Type B pancreatic cell (in vitro differentiated cells): Measurements from ENCODE around the gene TAS2R7. TPM values are rescaled to one million over a fixed set of nuclear protein-coding genes. Genes with fewer than 3 reads are reported as not detected.

ENCODE experiments used
- DNase-seq: peaks from one replicate; pipeline ENCODE4 v3.0.0; 2021; ENCODE audit warnings: mixed read lengths; ENCODE audit not compliant: unreplicated experiment; ENCODE audit errors: extremely low spot score
- H3K27ac Mint-ChIP-seq: 2 replicates; pipeline ENCODE4 v1.8.0; 2021; ENCODE audit warnings: mild to moderate bottlenecking, mixed read lengths
- H3K27me3 Mint-ChIP-seq: 2 replicates; pipeline ENCODE4 v1.8.0; 2021; ENCODE audit warnings: mixed read lengths
- H3K36me3 Mint-ChIP-seq: 2 replicates; pipeline ENCODE4 v1.8.0; 2021; ENCODE audit warnings: mixed read lengths
- H3K4me1 Mint-ChIP-seq: one replicate; pipeline ENCODE4 v1.8.0; 2021; ENCODE audit warnings: mixed read lengths; ENCODE audit not compliant: unreplicated experiment
- H3K4me3 Mint-ChIP-seq: 2 replicates; pipeline ENCODE4 v1.8.0; 2021; ENCODE audit warnings: mild to moderate bottlenecking, mixed read lengths
- H3K9me3 Mint-ChIP-seq: 2 replicates; pipeline ENCODE4 v1.8.0; 2021; ENCODE audit warnings: mixed read lengths
- CTCF ChIP-seq: fragments of 200-600 bp; sonication (generic); conservative IDR thresholded peaks from 2 replicates; pipeline ENCODE4 v1.5.0; 2021; ENCODE audit warnings: antibody characterized with exemption, mild to moderate bottlenecking
- long read RNA-seq: library from polyadenylated mRNA; unstranded; transcript quantifications from one replicate; pipeline ENCODE4 v2.0.0, GENCODE V29; 2020
- total RNA-seq: library from RNA; stranded (reverse); gene quantifications from 2 replicates; pipeline ENCODE4 v1.2.1, GENCODE V29; 2021; ENCODE audit warnings: low replicate concordance

Gene TAS2R7
- total RNA-seq, result not detected in 2 replicates
- long read RNA-seq, result 0 reads

GRCh38 chr12:10802587-10802986 is at the start of gene TAS2R7:
TSS of gene TAS2R7 (minus strand) at chr12:10802627. CDS start at chr12:10802570, 57 bp downstream.
- no peak for TF ChIP-seq CTCF
- H3K27me3 Mint-ChIP-seq, result peaks cover 20% of the 10 kb centered on the region
- no peaks in the 10 kb centered on the region for H3K36me3 Mint-ChIP-seq
- no peak for DNase-seq
- no peak within 1 kb of the TSS for H3K4me3 Mint-ChIP-seq
- no peaks in the 10 kb centered on the region for H3K9me3 Mint-ChIP-seq
- H3K27ac Mint-ChIP-seq, result no peak within 1 kb of the TSS
- no peaks in the 10 kb centered on the region for H3K4me1 Mint-ChIP-seq

- H3K9me3 Mint-ChIP-seq, result no peaks in the 10 kb centered on the region
- H3K4me1 Mint-ChIP-seq, result no peaks in the 10 kb centered on the region
- no peak for DNase-seq
- no peaks in the 10 kb centered on the region for H3K27me3 Mint-ChIP-seq
- H3K36me3 Mint-ChIP-seq, result peaks cover 52% of the 10 kb centered on the region
- H3K4me3 Mint-ChIP-seq, result no peak overlapping the region
- no peak overlapping the region for H3K27ac Mint-ChIP-seq
- TF ChIP-seq CTCF, result no peak
Observed at GRCh38 chr12:10851243-10851858, 48.9 kb upstream of the TAS2R7 start.

GRCh38 chr12:10849425-10849878 is 47.0 kb upstream of the TAS2R7 start, which contains the start of gene PRR4:
TSS of gene PRR4 (minus strand) at chr12:10849475. CDS start at chr12:10849437, 38 bp downstream.
- no peak for DNase-seq
- no peaks in the 10 kb centered on the region for H3K9me3 Mint-ChIP-seq
- H3K27me3 Mint-ChIP-seq, result no peaks in the 10 kb centered on the region
- H3K4me1 Mint-ChIP-seq, result no peaks in the 10 kb centered on the region
- peaks cover 48% of the 10 kb centered on the region for H3K36me3 Mint-ChIP-seq
- H3K4me3 Mint-ChIP-seq, result no peak within 1 kb of the TSS
- no peak for TF ChIP-seq CTCF
- no peak within 1 kb of the TSS for H3K27ac Mint-ChIP-seq

GRCh38 chr12:10847744-10848143 is 45.3 kb upstream of the TAS2R7 start:
- H3K27ac Mint-ChIP-seq, result no peak overlapping the region
- H3K9me3 Mint-ChIP-seq, result no peaks in the 10 kb centered on the region
- no peaks in the 10 kb centered on the region for H3K4me1 Mint-ChIP-seq
- no peaks in the 10 kb centered on the region for H3K27me3 Mint-ChIP-seq
- no peak for DNase-seq
- no peak for TF ChIP-seq CTCF
- H3K36me3 Mint-ChIP-seq, result peaks cover 44% of the 10 kb centered on the region
- no peak overlapping the region for H3K4me3 Mint-ChIP-seq

GRCh38 chr12:10842862-10843261 is 40.4 kb upstream of the TAS2R7 start:
- Mint-ChIP-seq H3K4me1 (no peaks in the 10 kb centered on the region), H3K27ac (no peak overlapping the region), H3K27me3 (no peaks in the 10 kb centered on the region), H3K36me3 (peaks cover 34% of the 10 kb centered on the region), H3K9me3 (no peaks in the 10 kb centered on the region), H3K4me3 (no peak overlapping the region)
- TF ChIP-seq CTCF, result no peak
- no peak for DNase-seq
